ENCODE measurements around the gene AURKAIP1.
"Not testable (repeated sequence)": the region's sequence is repeated elsewhere in the genome, so short reads cannot be mapped to it uniquely, and the experiment has no call there.

AURKAIP1 gene

GRCh38 chr1:1376551-1377226 is 1.7 kb upstream of the AURKAIP1 start:
- H3K4me1 ChIP-seq (ENCODE audit: insufficient read depth, low read length): no peaks in the 10 kb centered on the region
- H3K4me3 ChIP-seq (ENCODE audit: low read length): no peak overlapping the region
- H3K9ac ChIP-seq (ENCODE audit: low read depth, low read length): no peak overlapping the region
- no peaks in the 10 kb centered on the region for H3K9me3 ChIP-seq (ENCODE audit: insufficient read depth, low read depth, low read length)
- peaks cover 10% of the 10 kb centered on the region; the same call in 1 of the 2 replicates for H3K36me3 ChIP-seq (ENCODE audit: insufficient read depth, low read depth, low read length)
- H3K27ac ChIP-seq (ENCODE audit: low read length): no peak overlapping the region
- no peaks in the 10 kb centered on the region for H3K27me3 ChIP-seq (ENCODE audit: insufficient read depth, low read length)

DNA sequence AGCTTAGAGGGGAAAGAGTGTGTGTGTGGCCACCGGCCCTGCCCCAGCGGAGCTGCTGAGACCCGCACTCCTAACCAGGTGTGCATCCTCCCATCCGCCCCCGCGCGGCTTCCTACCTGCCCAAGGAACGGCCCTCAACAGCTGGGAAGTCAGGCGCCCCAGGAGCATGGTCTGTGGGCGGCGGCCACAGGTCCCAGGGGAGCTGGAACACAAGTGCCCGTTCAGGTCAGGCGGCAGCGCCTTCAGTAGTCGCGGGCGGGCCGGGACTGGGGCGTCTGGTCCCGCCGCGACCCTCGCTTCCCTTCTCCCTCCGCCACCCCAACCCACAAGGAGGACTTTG is 448 bp downstream of the AURKAIP1 start:
- no peaks in the 10 kb centered on the region for H3K4me1 ChIP-seq (ENCODE audit: insufficient read depth, low read length)
- H3K4me3 ChIP-seq (ENCODE audit: low read length): peak overlapping the region; percentile 87
- H3K27me3 ChIP-seq (ENCODE audit: insufficient read depth, low read length): no peaks in the 10 kb centered on the region
- no peaks in the 10 kb centered on the region for H3K9me3 ChIP-seq (ENCODE audit: insufficient read depth, low read depth, low read length)
- peak overlapping the region; percentile 65 for H3K27ac ChIP-seq (ENCODE audit: low read length)
- peak overlapping the region; percentile 91 for H3K9ac ChIP-seq (ENCODE audit: low read depth, low read length)
- H3K36me3 ChIP-seq (ENCODE audit: insufficient read depth, low read depth, low read length): peaks cover 10% of the 10 kb centered on the region; the same call in 1 of the 2 replicates

DNA sequence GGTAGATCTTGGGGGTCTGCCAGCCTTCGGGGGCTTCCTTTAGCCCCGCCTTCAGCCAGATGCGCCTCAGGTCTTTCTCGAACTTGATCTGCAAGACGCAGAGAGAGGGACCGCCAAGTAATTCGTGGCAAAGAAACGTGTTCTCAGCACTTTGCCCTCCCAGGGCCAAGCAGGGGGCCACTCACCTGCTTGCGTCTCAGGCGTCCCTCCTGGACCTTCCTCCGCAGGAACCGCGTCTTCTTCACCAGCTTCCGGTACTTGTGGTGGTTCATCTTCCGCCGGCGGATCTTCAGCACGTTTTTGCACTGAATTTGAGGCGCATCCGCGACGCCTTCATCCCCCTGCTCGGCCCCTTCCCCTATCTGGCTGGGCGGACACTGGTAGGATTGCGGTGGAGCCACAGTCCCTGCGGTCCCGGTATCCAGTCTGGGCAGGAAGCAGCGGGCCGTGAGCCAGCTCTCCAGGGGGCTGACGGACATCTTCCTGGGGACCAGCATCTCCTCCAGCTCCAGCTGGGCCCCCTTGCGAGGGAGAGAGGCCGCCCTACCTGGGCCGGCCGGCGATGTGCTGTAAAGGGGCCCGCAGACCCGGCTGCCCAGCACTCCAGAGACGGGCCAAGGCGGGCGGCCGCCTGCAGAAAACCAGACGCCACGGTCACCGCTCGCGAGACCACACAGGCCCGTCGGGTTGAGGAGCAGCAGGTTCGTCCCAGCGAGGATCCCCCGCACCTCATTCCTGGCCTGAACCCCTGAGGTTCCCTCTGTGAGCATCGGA is 1.0 kb downstream of the AURKAIP1 start:
- H3K36me3 ChIP-seq (ENCODE audit: insufficient read depth, low read depth, low read length): peaks cover 10% of the 10 kb centered on the region; the same call in 1 of the 2 replicates
- no peaks in the 10 kb centered on the region for H3K4me1 ChIP-seq (ENCODE audit: insufficient read depth, low read length)
- H3K9ac ChIP-seq (ENCODE audit: low read depth, low read length): peak overlapping the region; percentile 91
- H3K9me3 ChIP-seq (ENCODE audit: insufficient read depth, low read depth, low read length): no peaks in the 10 kb centered on the region
- H3K4me3 ChIP-seq (ENCODE audit: low read length): peak overlapping the region; percentile 87
- H3K27me3 ChIP-seq (ENCODE audit: insufficient read depth, low read length): no peaks in the 10 kb centered on the region
- no peak overlapping the region for H3K27ac ChIP-seq (ENCODE audit: low read length)

DNA sequence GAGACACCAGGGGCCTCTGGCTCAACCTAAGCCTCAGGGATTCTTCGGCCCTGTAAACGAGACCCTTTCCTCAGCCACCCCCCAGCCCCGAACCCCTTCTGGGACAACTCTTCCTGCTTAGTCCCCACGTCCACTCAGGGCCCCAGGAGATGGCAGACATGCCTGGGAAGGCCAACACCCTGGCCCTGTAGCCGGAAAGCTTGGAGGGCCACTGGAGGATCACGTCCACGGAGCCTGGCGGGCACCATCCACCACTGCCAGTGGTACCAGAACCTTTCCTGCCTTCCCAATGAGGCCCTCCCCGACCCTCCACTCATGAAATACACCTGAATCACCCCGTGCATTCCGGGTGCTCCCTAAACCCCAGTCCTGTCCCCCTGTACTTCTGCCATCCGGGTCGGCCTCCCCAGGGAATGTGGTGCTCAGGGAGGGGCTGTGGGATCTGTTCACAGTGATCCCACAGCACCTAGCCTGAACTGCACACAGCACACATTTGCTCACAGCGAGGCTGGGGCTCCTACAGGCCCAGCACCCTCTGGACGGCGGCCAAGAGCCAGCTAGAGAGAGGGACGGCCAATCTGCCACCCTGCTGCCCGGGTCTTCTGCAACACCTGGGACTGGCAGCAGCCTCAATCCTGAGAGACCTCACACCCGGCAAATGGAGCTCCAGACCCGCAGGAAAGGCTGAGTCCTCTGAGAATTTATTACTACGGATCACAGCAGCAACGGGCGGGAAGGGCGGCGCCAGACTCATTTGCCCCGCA is 1.8 kb downstream of the AURKAIP1 start:
- Histone ChIP-seq H3K27me3 (ENCODE audit: insufficient read depth, low read length) (no peaks in the 10 kb centered on the region), H3K4me1 (ENCODE audit: insufficient read depth, low read length) (no peaks in the 10 kb centered on the region), H3K27ac (ENCODE audit: low read length) (no peak overlapping the region), H3K9ac (ENCODE audit: low read depth, low read length) (no peak overlapping the region), H3K4me3 (ENCODE audit: low read length) (peak overlapping the region; percentile 87; the same call in 1 of the 2 replicates), H3K36me3 (ENCODE audit: insufficient read depth, low read depth, low read length) (peaks cover 10% of the 10 kb centered on the region; the same call in 1 of the 2 replicates), H3K9me3 (ENCODE audit: insufficient read depth, low read depth, low read length) (no peaks in the 10 kb centered on the region)

GRCh38 chr1:1371746-1372711 is 3.0 kb downstream of the AURKAIP1 start:
- H3K27ac ChIP-seq (ENCODE audit: low read length): no peak overlapping the region
- H3K4me3 ChIP-seq (ENCODE audit: low read length): no peak overlapping the region
- H3K36me3 ChIP-seq (ENCODE audit: insufficient read depth, low read depth, low read length): peaks cover 10% of the 10 kb centered on the region; the same call in 1 of the 2 replicates
- peaks cover 3% of the 10 kb centered on the region for H3K9me3 ChIP-seq (ENCODE audit: insufficient read depth, low read depth, low read length)
- H3K27me3 ChIP-seq (ENCODE audit: insufficient read depth, low read length): no peaks in the 10 kb centered on the region
- no peaks in the 10 kb centered on the region for H3K4me1 ChIP-seq (ENCODE audit: insufficient read depth, low read length)
- no peak overlapping the region for H3K9ac ChIP-seq (ENCODE audit: low read depth, low read length)

DNA sequence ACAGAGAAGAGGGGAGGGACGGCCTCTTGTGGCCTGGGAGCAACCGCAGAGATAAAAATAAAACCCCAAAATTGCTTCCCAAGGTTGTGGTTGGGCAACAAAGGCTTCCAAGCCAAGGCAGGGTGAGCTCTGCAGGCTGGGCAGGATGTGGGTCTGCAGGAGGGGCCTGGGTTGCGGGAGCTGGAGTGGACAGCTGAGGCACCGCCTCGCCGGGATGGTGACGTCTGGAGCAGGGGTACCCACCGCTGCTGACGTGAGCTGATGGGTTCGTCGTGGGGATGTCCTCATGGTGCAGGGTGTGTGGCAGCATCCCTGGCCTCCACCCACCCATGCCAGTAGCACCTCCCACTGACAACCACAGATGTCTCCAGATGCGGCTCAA is 3.7 kb downstream of the AURKAIP1 start:
- Histone ChIP-seq H3K27ac (ENCODE audit: low read length) (no peak overlapping the region), H3K4me3 (ENCODE audit: low read length) (no peak overlapping the region), H3K36me3 (ENCODE audit: insufficient read depth, low read depth, low read length) (peaks cover 10% of the 10 kb centered on the region; the same call in 1 of the 2 replicates), H3K4me1 (ENCODE audit: insufficient read depth, low read length) (no peaks in the 10 kb centered on the region), H3K9me3 (ENCODE audit: insufficient read depth, low read depth, low read length) (peaks cover 10% of the 10 kb centered on the region), H3K9ac (ENCODE audit: low read depth, low read length) (no peak overlapping the region), H3K27me3 (ENCODE audit: insufficient read depth, low read length) (no peaks in the 10 kb centered on the region)

- Histone ChIP-seq H3K9ac (ENCODE audit: low read depth, low read length) (no peak overlapping the region), H3K4me3 (ENCODE audit: low read length) (no peak overlapping the region), H3K27ac (ENCODE audit: low read length) (no peak overlapping the region), H3K36me3 (ENCODE audit: insufficient read depth, low read depth, low read length) (peaks cover 10% of the 10 kb centered on the region; the same call in 1 of the 2 replicates), H3K9me3 (ENCODE audit: insufficient read depth, low read depth, low read length) (peaks cover 15% of the 10 kb centered on the region), H3K4me1 (ENCODE audit: insufficient read depth, low read length) (no peaks in the 10 kb centered on the region), H3K27me3 (ENCODE audit: insufficient read depth, low read length) (no peaks in the 10 kb centered on the region)
Observed at GRCh38 chr1:1370771-1371300, 4.2 kb downstream of the AURKAIP1 start.

- H3K4me3 ChIP-seq (ENCODE audit: low read length); H3K27me3 ChIP-seq (ENCODE audit: insufficient read depth, low read length); H3K9ac ChIP-seq (ENCODE audit: low read depth, low read length); H3K4me1 ChIP-seq (ENCODE audit: insufficient read depth, low read length); H3K27ac ChIP-seq (ENCODE audit: low read length): not testable (repeated sequence)
- Histone ChIP-seq H3K36me3 (ENCODE audit: insufficient read depth, low read depth, low read length) (peaks cover 10% of the 10 kb centered on the region; the same call in 1 of the 2 replicates), H3K9me3 (ENCODE audit: insufficient read depth, low read depth, low read length) (peaks cover 17% of the 10 kb centered on the region)
Observed at GRCh38 chr1:1370094-1370493, 4.9 kb downstream of the AURKAIP1 start.

DNA sequence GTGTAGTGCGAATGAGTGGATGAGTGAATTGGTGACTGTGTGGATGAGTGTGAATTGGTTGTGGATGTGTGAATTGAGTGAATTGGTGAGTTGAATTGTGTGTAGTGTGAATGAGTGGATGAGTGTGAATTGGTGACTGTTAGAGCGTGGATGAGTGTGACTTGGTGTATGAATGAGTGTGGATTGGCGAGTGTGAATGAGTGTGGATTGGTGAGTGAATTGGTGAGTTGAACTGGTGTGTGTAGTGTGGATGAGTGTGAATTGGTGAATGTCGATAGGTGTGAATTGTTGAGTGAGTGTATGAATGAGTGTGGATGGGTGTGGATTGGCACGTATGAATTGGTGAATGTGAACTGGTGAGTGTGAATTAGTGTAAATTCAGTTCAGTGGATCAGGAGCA is 7.7 kb downstream of the AURKAIP1 start:
- H3K9ac ChIP-seq (ENCODE audit: low read depth, low read length): no peak overlapping the region
- H3K4me3 ChIP-seq (ENCODE audit: low read length): no peak overlapping the region
- H3K27ac ChIP-seq (ENCODE audit: low read length): no peak overlapping the region
- no peaks in the 10 kb centered on the region for H3K36me3 ChIP-seq (ENCODE audit: insufficient read depth, low read depth, low read length)
- H3K9me3 ChIP-seq (ENCODE audit: insufficient read depth, low read depth, low read length): peaks cover 17% of the 10 kb centered on the region
- no peaks in the 10 kb centered on the region for H3K27me3 ChIP-seq (ENCODE audit: insufficient read depth, low read length)
- no peaks in the 10 kb centered on the region for H3K4me1 ChIP-seq (ENCODE audit: insufficient read depth, low read length)

DNA sequence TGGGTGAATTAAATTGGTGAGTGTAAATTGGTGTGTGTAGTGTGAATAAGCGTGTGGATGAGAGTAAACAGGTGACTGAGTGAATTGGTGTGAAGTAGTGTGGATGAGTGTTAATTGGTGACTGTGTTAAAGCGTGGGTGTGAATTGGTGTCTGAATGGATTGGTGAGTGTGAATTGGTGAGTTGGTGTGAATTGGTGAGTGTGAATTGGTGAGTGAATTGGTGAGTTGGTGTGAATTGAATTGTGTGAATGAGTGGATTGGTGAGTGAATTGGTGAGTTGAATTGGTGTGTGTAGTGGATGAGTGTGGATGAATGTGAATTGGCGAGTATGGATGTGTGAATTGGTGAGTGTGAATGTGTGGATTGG is 8.3 kb downstream of the AURKAIP1 start:
- peaks cover 2% of the 10 kb centered on the region; the same call in 1 of the 2 replicates for H3K4me1 ChIP-seq (ENCODE audit: insufficient read depth, low read length)
- H3K4me3 ChIP-seq (ENCODE audit: low read length): no peak overlapping the region
- H3K9me3 ChIP-seq (ENCODE audit: insufficient read depth, low read depth, low read length): peaks cover 17% of the 10 kb centered on the region
- no peak overlapping the region for H3K27ac ChIP-seq (ENCODE audit: low read length)
- H3K27me3 ChIP-seq (ENCODE audit: insufficient read depth, low read length): no peaks in the 10 kb centered on the region
- no peaks in the 10 kb centered on the region for H3K36me3 ChIP-seq (ENCODE audit: insufficient read depth, low read depth, low read length)
- no peak overlapping the region for H3K9ac ChIP-seq (ENCODE audit: low read depth, low read length)

Measured in iPS-20b (cell line).